Measurements from ENCODE around the gene EVPL. TPM values are rescaled to one million over a fixed set of nuclear protein-coding genes. Genes with fewer than 3 reads are reported as not detected.

Gene EVPL
- total RNA-seq, 1 donor from 2014 or later = not detected

DNA sequence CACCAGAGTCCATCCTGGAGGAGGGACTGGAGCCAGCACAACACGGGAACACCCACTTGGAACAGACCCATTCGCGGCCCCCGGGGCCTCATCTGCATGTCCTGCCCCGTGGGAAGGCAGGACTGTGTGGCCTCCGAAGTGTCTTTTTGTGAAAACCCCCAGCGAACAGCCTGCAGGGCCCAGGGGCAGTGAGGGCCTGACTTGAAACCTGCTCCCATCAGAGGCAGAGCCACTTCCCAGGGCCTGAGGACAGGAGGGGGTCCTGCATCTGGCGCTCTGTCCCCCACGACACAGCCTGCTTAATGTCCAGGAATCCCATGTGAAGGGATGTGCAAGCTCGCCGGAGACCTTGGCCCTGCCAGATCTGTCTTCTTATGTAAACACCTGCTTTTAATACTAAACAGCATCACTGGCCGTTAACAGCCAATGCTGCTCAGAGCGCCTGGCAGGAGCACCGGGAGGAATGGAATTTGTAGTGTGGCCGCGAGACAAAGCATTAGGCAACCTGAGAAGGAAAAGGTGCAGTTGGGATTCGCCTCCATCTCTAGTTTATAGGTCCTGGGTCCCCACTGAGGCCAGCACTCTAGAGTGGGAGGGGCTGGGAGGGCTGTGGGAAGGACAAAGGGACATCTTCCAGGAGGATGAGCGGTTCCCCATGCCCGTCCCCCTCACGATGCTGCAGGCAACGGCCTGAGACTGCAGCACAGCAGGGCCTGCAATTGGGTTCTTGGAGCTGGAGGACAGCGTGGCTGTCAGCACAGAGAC lies 9.6 kb upstream of the EVPL start:
- Mint-ChIP-seq H3K36me3 (ENCODE audit: low read depth, unreplicated experiment) (peaks cover 32% of the 10 kb centered on the region), H3K27me3 (ENCODE audit: low read depth, unreplicated experiment) (no peaks in the 10 kb centered on the region), H3K27ac (ENCODE audit: unreplicated experiment) (no peak overlapping the region), H3K4me1 (ENCODE audit: low read depth, unreplicated experiment) (no peaks in the 10 kb centered on the region), H3K9me3 (ENCODE audit: unreplicated experiment) (no peaks in the 10 kb centered on the region), H3K4me3 (ENCODE audit: unreplicated experiment) (no peak overlapping the region)
- Histone ChIP-seq H3K4me2 (ENCODE audit: low read length) (no peak overlapping the region), H3K27me3 (ENCODE audit: insufficient read depth, low read length) (no peaks in the 10 kb centered on the region), H3K36me3 (ENCODE audit: insufficient read depth, low read length) (peaks cover 39% of the 10 kb centered on the region), H2AFZ (ENCODE audit: low read depth, low read length) (no peak overlapping the region), H3K4me3 (ENCODE audit: insufficient read depth, low read depth, low read length) (no peak overlapping the region), H3K9ac (ENCODE audit: low read length) (no peak overlapping the region), H3K4me1 (ENCODE audit: insufficient read depth, low read length) (no peaks in the 10 kb centered on the region), H3K9me3 (ENCODE audit: insufficient read depth, low read depth, low read length) (peaks cover 4% of the 10 kb centered on the region), H3K79me2 (ENCODE audit: insufficient read depth, low read length) (no peaks in the 10 kb centered on the region), H3K27ac (ENCODE audit: low read depth, low read length) (no peak overlapping the region), H4K20me1 (ENCODE audit: insufficient read depth, low read length) (peaks cover 39% of the 10 kb centered on the region)
- TF ChIP-seq, protein P1, sequence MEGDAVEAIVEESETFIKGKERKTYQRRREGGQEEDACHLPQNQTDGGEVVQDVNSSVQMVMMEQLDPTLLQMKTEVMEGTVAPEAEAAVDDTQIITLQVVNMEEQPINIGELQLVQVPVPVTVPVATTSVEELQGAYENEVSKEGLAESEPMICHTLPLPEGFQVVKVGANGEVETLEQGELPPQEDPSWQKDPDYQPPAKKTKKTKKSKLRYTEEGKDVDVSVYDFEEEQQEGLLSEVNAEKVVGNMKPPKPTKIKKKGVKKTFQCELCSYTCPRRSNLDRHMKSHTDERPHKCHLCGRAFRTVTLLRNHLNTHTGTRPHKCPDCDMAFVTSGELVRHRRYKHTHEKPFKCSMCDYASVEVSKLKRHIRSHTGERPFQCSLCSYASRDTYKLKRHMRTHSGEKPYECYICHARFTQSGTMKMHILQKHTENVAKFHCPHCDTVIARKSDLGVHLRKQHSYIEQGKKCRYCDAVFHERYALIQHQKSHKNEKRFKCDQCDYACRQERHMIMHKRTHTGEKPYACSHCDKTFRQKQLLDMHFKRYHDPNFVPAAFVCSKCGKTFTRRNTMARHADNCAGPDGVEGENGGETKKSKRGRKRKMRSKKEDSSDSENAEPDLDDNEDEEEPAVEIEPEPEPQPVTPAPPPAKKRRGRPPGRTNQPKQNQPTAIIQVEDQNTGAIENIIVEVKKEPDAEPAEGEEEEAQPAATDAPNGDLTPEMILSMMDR (IDR thresholded peaks at IDR 0.05; ENCODE audit: insufficient read depth, low read depth, low read length) = no peak
- no peak for TF ChIP-seq EZH2 (IDR thresholded peaks at IDR 0.05; ENCODE audit: insufficient read depth, low read length)
- FAIRE-seq (no peak), DNase-seq (ENCODE audit: low read depth) (no peak)

DNA sequence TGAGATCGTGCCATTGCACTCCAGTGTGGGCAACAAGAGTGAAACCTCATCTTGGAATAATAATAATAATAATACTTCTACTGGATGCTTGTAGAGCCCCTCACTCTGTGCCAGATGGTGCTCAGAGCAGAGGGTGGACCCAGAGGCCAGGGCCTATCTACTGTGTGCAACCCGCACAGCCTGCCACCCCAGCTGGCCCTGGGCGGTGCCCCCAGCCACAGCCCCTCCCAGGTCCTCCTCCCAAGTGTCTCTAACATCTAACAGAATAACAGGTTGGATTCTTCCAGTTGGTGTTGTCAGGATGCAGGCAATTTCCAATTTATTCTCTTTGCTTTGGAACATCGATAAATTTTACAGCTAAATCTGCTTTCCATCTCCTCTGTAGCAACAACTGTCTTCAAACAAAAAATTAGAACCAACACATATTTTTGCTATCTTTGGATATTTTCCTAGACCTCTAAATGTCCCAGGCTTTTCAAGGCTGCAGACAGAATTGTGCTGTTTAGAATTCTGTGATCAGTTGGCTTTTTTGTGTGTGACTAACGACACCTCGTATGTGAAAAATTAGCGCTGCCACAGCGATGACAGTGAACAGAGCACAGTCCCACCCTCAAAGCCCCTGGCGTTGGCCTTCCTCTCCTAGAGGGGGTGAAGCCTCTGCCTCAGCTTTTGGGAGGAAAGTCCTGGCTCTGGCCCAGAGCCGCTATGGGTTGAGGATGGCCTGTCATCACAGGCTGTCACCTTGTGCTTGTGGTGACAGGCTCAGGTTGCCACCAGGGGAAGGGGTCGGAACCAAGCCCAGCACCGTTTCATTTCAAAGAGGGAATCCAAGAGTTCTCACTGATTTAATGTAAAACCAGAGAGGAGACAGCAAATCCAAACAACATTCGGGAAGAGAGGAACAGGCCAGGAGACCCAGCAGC lies 7.6 kb upstream of the EVPL start:
- H4K20me1 ChIP-seq (ENCODE audit: insufficient read depth, low read length) = peaks cover 22% of the 10 kb centered on the region
- H3K9me3 ChIP-seq (ENCODE audit: insufficient read depth, low read depth, low read length) = peaks cover 4% of the 10 kb centered on the region
- no peak for FAIRE-seq
- no peak for DNase-seq (ENCODE audit: low read depth)
- TF ChIP-seq, protein P1 (IDR thresholded peaks at IDR 0.05; ENCODE audit: insufficient read depth, low read depth, low read length) = no peak
- no peak for TF ChIP-seq EZH2 (IDR thresholded peaks at IDR 0.05; ENCODE audit: insufficient read depth, low read length)
- H3K79me2 ChIP-seq (ENCODE audit: insufficient read depth, low read length) = no peaks in the 10 kb centered on the region
- H3K4me2 ChIP-seq (ENCODE audit: low read length) = no peak overlapping the region
- no peaks in the 10 kb centered on the region for H3K27me3 ChIP-seq (ENCODE audit: insufficient read depth, low read length)
- no peak overlapping the region for H3K4me3 ChIP-seq (ENCODE audit: insufficient read depth, low read depth, low read length)
- no peaks in the 10 kb centered on the region for H3K4me1 Mint-ChIP-seq (ENCODE audit: low read depth, unreplicated experiment)
- H3K4me3 Mint-ChIP-seq (ENCODE audit: unreplicated experiment) = no peak overlapping the region
- H3K36me3 Mint-ChIP-seq (ENCODE audit: low read depth, unreplicated experiment) = peaks cover 19% of the 10 kb centered on the region
- H2AFZ ChIP-seq (ENCODE audit: low read depth, low read length) = no peak overlapping the region
- H3K27ac ChIP-seq (ENCODE audit: low read depth, low read length) = no peak overlapping the region
- H3K4me1 ChIP-seq (ENCODE audit: insufficient read depth, low read length) = peaks cover 3% of the 10 kb centered on the region
- peaks cover 21% of the 10 kb centered on the region for H3K36me3 ChIP-seq (ENCODE audit: insufficient read depth, low read length)
- H3K9ac ChIP-seq (ENCODE audit: low read length) = no peak overlapping the region
- no peaks in the 10 kb centered on the region for H3K27me3 Mint-ChIP-seq (ENCODE audit: low read depth, unreplicated experiment)
- H3K9me3 Mint-ChIP-seq (ENCODE audit: unreplicated experiment) = no peaks in the 10 kb centered on the region
- peak overlapping the region; percentile 44 for H3K27ac Mint-ChIP-seq (ENCODE audit: unreplicated experiment)

Measured in astrocyte (in vitro differentiated cells and primary cell).